Smooth muscle cell (in vitro differentiated cells): ENCODE data around the gene TMED10. TPM values are rescaled to one million over a fixed set of nuclear protein-coding genes. Genes with fewer than 3 reads are reported as not detected.

Experiments used
- DNase-seq: peaks from one replicate; lab custom pipeline; 2025; ENCODE audit not compliant: unreplicated experiment; lab: John Stamatoyannopoulos, UW
- H2AFZ ChIP-seq: fragments of 200-600 bp; sonication (generic); 2 replicates; pipeline ENCODE4 v1.6.0; 2016; ENCODE audit warnings: antibody characterized with exemption, low read depth, mild to moderate bottlenecking
- H3F3A ChIP-seq: fragments of 200-600 bp; sonication (generic); 2 replicates; pipeline ENCODE4 v1.6.0; 2017; ENCODE audit warnings: antibody characterized with exemption, low read depth
- H3K27ac ChIP-seq: fragments of 200-600 bp; sonication (generic); 2 replicates; pipeline ENCODE4 v1.5.1; 2016; ENCODE audit warnings: low read depth, mild to moderate bottlenecking
- H3K27me3 ChIP-seq: fragments of 200-600 bp; sonication (generic); 2 replicates; pipeline ENCODE4 v1.6.1; 2016; ENCODE audit warnings: low read depth, mild to moderate bottlenecking
- H3K36me3 ChIP-seq: fragments of 200-600 bp; sonication (generic); 2 replicates; pipeline ENCODE4 v1.5.1; 2016; ENCODE audit warnings: low read depth
- H3K4me1 ChIP-seq: fragments of 200-600 bp; sonication (generic); 2 replicates; pipeline ENCODE4 v1.5.1; 2016; ENCODE audit warnings: low read depth
- H3K4me2 ChIP-seq: fragments of 200-600 bp; sonication (generic); 2 replicates; pipeline ENCODE4 v1.6.0; 2016; ENCODE audit warnings: mild to moderate bottlenecking
- H3K4me3 ChIP-seq: fragments of 200-600 bp; sonication (generic); 2 replicates; pipeline ENCODE4 v1.5.1; 2016; ENCODE audit warnings: mild to moderate bottlenecking
- H3K79me2 ChIP-seq: fragments of 200-600 bp; sonication (generic); 2 replicates; pipeline ENCODE4 v1.6.0; 2016; ENCODE audit warnings: low read depth, mild to moderate bottlenecking
- H3K9ac ChIP-seq: fragments of 200-600 bp; sonication (generic); 2 replicates; pipeline ENCODE4 v1.6.0; 2016; ENCODE audit warnings: low read depth
- H3K9me3 ChIP-seq: fragments of 200-600 bp; sonication (generic); replicated peaks from 2 replicates; pipeline ENCODE4 v1.5.1; 2016; ENCODE audit warnings: low read depth
- H4K20me1 ChIP-seq: fragments of 200-600 bp; sonication (generic); 2 replicates; pipeline ENCODE4 v1.6.0; 2016; ENCODE audit warnings: low read depth
- CTCF ChIP-seq: fragments of 200-600 bp; sonication (generic); IDR thresholded peaks from 2 replicates; pipeline ENCODE4 v1.5.1; 2017; ENCODE audit warnings: borderline replicate concordance, mild to moderate bottlenecking, antibody characterized with exemption; ENCODE audit not compliant: insufficient read depth, poor library complexity, severe bottlenecking
- WGBS: methylation state at CpG from one replicate; pipeline ENCODE4 v1.1.7; 2016; ENCODE audit warnings: low lambda C conversion rate; 5-methylcytosine and 5-hydroxymethylcytosine counted together
- polyA plus RNA-seq: library from polyadenylated mRNA; unstranded; fragments of >200 nt; fragmentation: Nextera tagmentation; extraction: Ambion mirVana; gene quantifications from 2 replicates; pipeline ENCODE4 v1.2.1, GENCODE V29; 2016
- total RNA-seq: library from RNA; depleted of rRNA; stranded (reverse); fragments of >200 nt; gene quantifications from 2 replicates; pipeline ENCODE4 v1.2.3, GENCODE V29; 2014

The TMED10 gene
- total and polyA plus RNA-seq, 2 experiments from 2014 or later = 473 to 566 TPM

- no peak for TF ChIP-seq CTCF
- peaks cover 83% of the 10 kb centered on the region for H3K79me2 ChIP-seq
- no peak overlapping the region for H2AFZ ChIP-seq
- no peak overlapping the region for H3K4me2 ChIP-seq
- H3K27ac ChIP-seq = no peak overlapping the region
- no peaks in the 10 kb centered on the region for H3F3A ChIP-seq
- H3K9ac ChIP-seq = no peak overlapping the region
- H4K20me1 ChIP-seq = peaks cover 94% of the 10 kb centered on the region
- no peaks in the 10 kb centered on the region for H3K27me3 ChIP-seq
- no peak for DNase-seq
- 96% methylated on average over 2 of the region's 2 CpGs for WGBS
- H3K4me1 ChIP-seq = no peaks in the 10 kb centered on the region
- H3K9me3 ChIP-seq = no peaks in the 10 kb centered on the region
- no peaks in the 10 kb centered on the region for H3K36me3 ChIP-seq
- no peak overlapping the region for H3K4me3 ChIP-seq
These were observed 35.8 kb downstream of the TMED10 start for GRCh38 chr14:75140620-75141019.

GRCh38 chr14:75139185-75139584, 37.2 kb downstream of the TMED10 start:
- H4K20me1 ChIP-seq = peaks cover 84% of the 10 kb centered on the region
- DNase-seq = no peak
- no peak overlapping the region for H3K27ac ChIP-seq
- no peak for TF ChIP-seq CTCF
- no peaks in the 10 kb centered on the region for H3K9me3 ChIP-seq
- peaks cover 2% of the 10 kb centered on the region for H3F3A ChIP-seq
- H3K9ac ChIP-seq = no peak overlapping the region
- H3K36me3 ChIP-seq = peaks cover 9% of the 10 kb centered on the region
- H2AFZ ChIP-seq = no peak overlapping the region
- H3K4me2 ChIP-seq = no peak overlapping the region
- H3K27me3 ChIP-seq = no peaks in the 10 kb centered on the region
- no peak overlapping the region for H3K4me3 ChIP-seq
- H3K79me2 ChIP-seq = peaks cover 72% of the 10 kb centered on the region
- H3K4me1 ChIP-seq = no peaks in the 10 kb centered on the region
- WGBS = 100% methylated on average over 2 of the region's 2 CpGs

- no peak for DNase-seq
- Histone ChIP-seq H3K4me2 (no peak overlapping the region), H3K4me1 (no peaks in the 10 kb centered on the region), H3K4me3 (no peak overlapping the region), H3K9me3 (no peaks in the 10 kb centered on the region), H3K36me3 (peaks cover 16% of the 10 kb centered on the region), H2AFZ (no peak overlapping the region), H3K27ac (no peak overlapping the region), H3F3A (peaks cover 8% of the 10 kb centered on the region), H3K9ac (no peak overlapping the region), H4K20me1 (peaks cover 80% of the 10 kb centered on the region), H3K27me3 (no peaks in the 10 kb centered on the region), H3K79me2 (peaks cover 65% of the 10 kb centered on the region)
- 100% methylated on average over 1 of the region's 1 CpG for WGBS
- no peak for TF ChIP-seq CTCF
These were observed 37.9 kb downstream of the TMED10 start for GRCh38 chr14:75138492-75138891.

GRCh38 chr14:75134644-75135043, 41.8 kb downstream of the TMED10 start:
- no peak for DNase-seq
- H3K4me1 ChIP-seq = no peaks in the 10 kb centered on the region
- no peak overlapping the region for H3K9ac ChIP-seq
- H3K4me3 ChIP-seq = no peak overlapping the region
- no peak overlapping the region for H3K27ac ChIP-seq
- peaks cover 22% of the 10 kb centered on the region for H3F3A ChIP-seq
- peaks cover 60% of the 10 kb centered on the region for H4K20me1 ChIP-seq
- H2AFZ ChIP-seq = no peak overlapping the region
- peaks cover 20% of the 10 kb centered on the region for H3K36me3 ChIP-seq
- H3K4me2 ChIP-seq = no peak overlapping the region
- WGBS = 94% methylated on average over 6 of the region's 6 CpGs
- H3K9me3 ChIP-seq = no peaks in the 10 kb centered on the region
- peaks cover 29% of the 10 kb centered on the region for H3K79me2 ChIP-seq
- H3K27me3 ChIP-seq = no peaks in the 10 kb centered on the region
- TF ChIP-seq CTCF = no peak
